Measurements from ENCODE around the gene ADK.

Gene ADK

GRCh38 chr10:74685564-74685963, 534.5 kb downstream of the ADK start:
- Histone ChIP-seq H3K27me3 (ENCODE audit: control insufficient read depth, insufficient read depth, low read length) (no peaks in the 10 kb centered on the region), H3K4me2 (ENCODE audit: low read length) (no peak overlapping the region), H3K36me3 (ENCODE audit: control insufficient read depth, insufficient read depth, low read length) (no peaks in the 10 kb centered on the region), H2AFZ (no peak overlapping the region), H3K9me3 (ENCODE audit: control insufficient read depth, low read length) (no peaks in the 10 kb centered on the region), H3K4me3 (ENCODE audit: low read depth, low read length) (no peak overlapping the region), H3K9ac (no peak overlapping the region), H3K27ac (no peak overlapping the region), H3K79me2 (no peaks in the 10 kb centered on the region), H3K4me1 (no peaks in the 10 kb centered on the region)
- TF ChIP-seq, protein P1, sequence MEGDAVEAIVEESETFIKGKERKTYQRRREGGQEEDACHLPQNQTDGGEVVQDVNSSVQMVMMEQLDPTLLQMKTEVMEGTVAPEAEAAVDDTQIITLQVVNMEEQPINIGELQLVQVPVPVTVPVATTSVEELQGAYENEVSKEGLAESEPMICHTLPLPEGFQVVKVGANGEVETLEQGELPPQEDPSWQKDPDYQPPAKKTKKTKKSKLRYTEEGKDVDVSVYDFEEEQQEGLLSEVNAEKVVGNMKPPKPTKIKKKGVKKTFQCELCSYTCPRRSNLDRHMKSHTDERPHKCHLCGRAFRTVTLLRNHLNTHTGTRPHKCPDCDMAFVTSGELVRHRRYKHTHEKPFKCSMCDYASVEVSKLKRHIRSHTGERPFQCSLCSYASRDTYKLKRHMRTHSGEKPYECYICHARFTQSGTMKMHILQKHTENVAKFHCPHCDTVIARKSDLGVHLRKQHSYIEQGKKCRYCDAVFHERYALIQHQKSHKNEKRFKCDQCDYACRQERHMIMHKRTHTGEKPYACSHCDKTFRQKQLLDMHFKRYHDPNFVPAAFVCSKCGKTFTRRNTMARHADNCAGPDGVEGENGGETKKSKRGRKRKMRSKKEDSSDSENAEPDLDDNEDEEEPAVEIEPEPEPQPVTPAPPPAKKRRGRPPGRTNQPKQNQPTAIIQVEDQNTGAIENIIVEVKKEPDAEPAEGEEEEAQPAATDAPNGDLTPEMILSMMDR (IDR thresholded peaks at IDR 0.05) = no peak

GRCh38 chr10:74690393-74690792, 539.4 kb downstream of the ADK start:
- H3K36me3 ChIP-seq (ENCODE audit: control insufficient read depth, insufficient read depth, low read length) = no peaks in the 10 kb centered on the region
- TF ChIP-seq, protein P1 (IDR thresholded peaks at IDR 0.05) = no peak
- H3K27ac ChIP-seq = no peak overlapping the region
- no peaks in the 10 kb centered on the region for H3K4me1 ChIP-seq
- H2AFZ ChIP-seq = no peak overlapping the region
- no peak overlapping the region for H3K9ac ChIP-seq
- no peaks in the 10 kb centered on the region for H3K9me3 ChIP-seq (ENCODE audit: control insufficient read depth, low read length)
- no peaks in the 10 kb centered on the region for H3K27me3 ChIP-seq (ENCODE audit: control insufficient read depth, insufficient read depth, low read length)
- H3K4me2 ChIP-seq (ENCODE audit: low read length) = no peak overlapping the region
- no peak overlapping the region for H3K4me3 ChIP-seq (ENCODE audit: low read depth, low read length)
- H3K79me2 ChIP-seq = no peaks in the 10 kb centered on the region

DNA sequence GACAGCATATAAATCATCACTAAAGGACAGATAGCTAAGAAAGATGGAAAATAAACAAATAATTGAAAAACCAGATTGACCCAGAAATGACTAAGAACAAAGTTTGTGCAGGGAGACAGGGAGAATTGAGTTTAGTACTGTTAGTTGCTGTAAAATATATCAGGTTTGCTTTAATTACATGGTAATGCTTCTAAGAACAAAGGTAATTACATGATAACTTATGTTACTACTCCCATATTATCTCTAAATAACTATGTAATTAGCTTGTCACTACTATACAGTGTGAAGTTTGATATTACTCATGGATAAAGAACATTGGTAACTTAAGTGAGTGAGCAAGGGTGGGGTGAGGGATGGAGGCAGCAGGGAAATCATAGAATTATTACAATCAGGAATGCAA, 540.1 kb downstream of the ADK start:
- Histone ChIP-seq H3K9me3 (ENCODE audit: control insufficient read depth, low read length) (no peaks in the 10 kb centered on the region), H3K79me2 (no peaks in the 10 kb centered on the region), H3K36me3 (ENCODE audit: control insufficient read depth, insufficient read depth, low read length) (no peaks in the 10 kb centered on the region), H3K9ac (no peak overlapping the region), H3K27me3 (ENCODE audit: control insufficient read depth, insufficient read depth, low read length) (no peaks in the 10 kb centered on the region), H3K4me1 (no peaks in the 10 kb centered on the region), H3K27ac (no peak overlapping the region), H2AFZ (no peak overlapping the region), H3K4me3 (ENCODE audit: low read depth, low read length) (no peak overlapping the region), H3K4me2 (ENCODE audit: low read length) (no peak overlapping the region)
- TF ChIP-seq, protein P1 (IDR thresholded peaks at IDR 0.05) = no peak

GRCh38 chr10:74704629-74705357, 553.8 kb downstream of the ADK start:
- Histone ChIP-seq H3K4me3 (ENCODE audit: low read depth, low read length) (no peak overlapping the region), H3K27me3 (ENCODE audit: control insufficient read depth, insufficient read depth, low read length) (no peaks in the 10 kb centered on the region), H3K79me2 (no peaks in the 10 kb centered on the region), H3K27ac (no peak overlapping the region), H2AFZ (no peak overlapping the region), H3K36me3 (ENCODE audit: control insufficient read depth, insufficient read depth, low read length) (no peaks in the 10 kb centered on the region), H3K4me2 (ENCODE audit: low read length) (no peak overlapping the region), H3K9me3 (ENCODE audit: control insufficient read depth, low read length) (no peaks in the 10 kb centered on the region), H3K9ac (no peak overlapping the region), H3K4me1 (no peaks in the 10 kb centered on the region)
- TF ChIP-seq, protein P1 (IDR thresholded peaks at IDR 0.05) = no peak

Data from parathyroid adenoma (tissue), 2 donors.